ENCODE measurements around the gene EXT2.

DNA sequence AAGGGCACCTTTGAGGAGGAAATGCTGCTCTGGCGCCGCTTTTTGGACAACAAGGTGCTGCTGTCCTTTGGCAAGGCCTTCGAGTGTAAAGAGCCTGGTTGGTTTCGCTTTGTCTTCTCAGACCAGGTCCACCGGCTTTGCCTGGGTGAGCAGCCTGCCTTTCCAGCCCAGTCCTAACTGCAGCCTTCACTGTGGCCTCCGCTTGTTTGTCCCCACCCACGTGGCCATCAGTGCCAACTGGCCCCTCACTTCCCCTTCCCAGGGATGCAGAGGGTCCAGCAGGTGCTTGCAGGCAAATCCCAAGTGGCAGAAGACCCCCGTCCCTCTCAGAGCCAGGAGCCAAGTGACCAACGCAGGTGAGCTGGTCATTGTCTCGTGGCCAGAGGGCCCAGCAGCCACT lies 12.0 kb upstream of the EXT2 start:
- TF ChIP-seq, protein P1, sequence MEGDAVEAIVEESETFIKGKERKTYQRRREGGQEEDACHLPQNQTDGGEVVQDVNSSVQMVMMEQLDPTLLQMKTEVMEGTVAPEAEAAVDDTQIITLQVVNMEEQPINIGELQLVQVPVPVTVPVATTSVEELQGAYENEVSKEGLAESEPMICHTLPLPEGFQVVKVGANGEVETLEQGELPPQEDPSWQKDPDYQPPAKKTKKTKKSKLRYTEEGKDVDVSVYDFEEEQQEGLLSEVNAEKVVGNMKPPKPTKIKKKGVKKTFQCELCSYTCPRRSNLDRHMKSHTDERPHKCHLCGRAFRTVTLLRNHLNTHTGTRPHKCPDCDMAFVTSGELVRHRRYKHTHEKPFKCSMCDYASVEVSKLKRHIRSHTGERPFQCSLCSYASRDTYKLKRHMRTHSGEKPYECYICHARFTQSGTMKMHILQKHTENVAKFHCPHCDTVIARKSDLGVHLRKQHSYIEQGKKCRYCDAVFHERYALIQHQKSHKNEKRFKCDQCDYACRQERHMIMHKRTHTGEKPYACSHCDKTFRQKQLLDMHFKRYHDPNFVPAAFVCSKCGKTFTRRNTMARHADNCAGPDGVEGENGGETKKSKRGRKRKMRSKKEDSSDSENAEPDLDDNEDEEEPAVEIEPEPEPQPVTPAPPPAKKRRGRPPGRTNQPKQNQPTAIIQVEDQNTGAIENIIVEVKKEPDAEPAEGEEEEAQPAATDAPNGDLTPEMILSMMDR (IDR thresholded peaks at IDR 0.05; ENCODE audit: low read length): no peak
- no peak for TF ChIP-seq EZH2 (optimal IDR thresholded peaks at IDR 0.05; ENCODE audit: low read depth, low read length)
- no peak for TF ChIP-seq EZH2phosphoT487 (IDR thresholded peaks at IDR 0.05; ENCODE audit: low read length)

Data from MM.1S (cell line).